GM12878 (cell line): Measurements from ENCODE around the gene NEB. TPM values are rescaled to one million over a fixed set of nuclear protein-coding genes. Genes with fewer than 3 reads are reported as not detected.

ENCODE experiments used
- ATAC-seq: fragments of 200-7000 bp; cut with Tn5 transposase; 3 replicates; pipeline ENCODE4 v1.9.1; 2020; ENCODE audit warnings: mild to moderate bottlenecking, moderate library complexity
- BruUV-seq: library from RNA; stranded (reverse); fragments of 400-500 nt; replicated peaks from 2 replicates; lab custom pipeline; 2021; lab: Mats Ljungman, UMichigan
- CTCF ChIA-PET: fragments of 300-600 bp; sonication (Branson Sonifier 250); formaldehyde crosslinking; extraction: SDS; loops from one replicate; lab custom pipeline; 2021; ENCODE audit warnings: inconsistent platforms; lab: Yijun Ruan, JAX
- POLR2A ChIA-PET: fragments of 350-600 bp; formaldehyde crosslinking; extraction: SDS; loops from one replicate; lab custom pipeline; 2021; ENCODE audit warnings: inconsistent platforms; lab: Charles Lee
- RAD21 ChIA-PET: fragments of 300-600 bp; sonication (Branson Sonifier 250); formaldehyde crosslinking; loops from one replicate; lab custom pipeline; 2023; ENCODE audit warnings: antibody characterized with exemption; ENCODE audit not compliant: unreplicated experiment; lab: Charles Lee
- SMC1A ChIA-PET: fragments of 300-600 bp; sonication (Branson Sonifier 250); formaldehyde crosslinking; loops from one replicate; lab custom pipeline; 2023; ENCODE audit not compliant: unreplicated experiment, uncharacterized antibody; lab: Charles Lee
- DNase-seq: peaks from one replicate; pipeline ENCODE4 v3.0.0-alpha.2; 2011; ENCODE audit warnings: low read depth, low spot score
- FAIRE-seq: peaks from 3 replicates; lab custom pipeline; 2011; peaks lifted over from hg19 to GRCh38; lab: Jason Lieb, UNC
- H2AFZ ChIP-seq: 2 replicates; pipeline ENCODE4 v1.6.0; 2011; ENCODE audit warnings: low read depth, low read length, control low read depth; ENCODE audit not compliant: control insufficient read depth
- H3K27ac ChIP-seq: 2 replicates; pipeline ENCODE4 v1.5.1; 2011; ENCODE audit warnings: control low read depth; ENCODE audit not compliant: control insufficient read depth, insufficient read depth
- H3K27me3 ChIP-seq, 2 experiments: replicated peaks in 1 of 2; 2 replicates each; pipeline versions ENCODE4 v1.6.0 to v1.6.1; 2011; ENCODE audit warnings: low read length in 1 of 2; ENCODE audit not compliant: control insufficient read depth in 2 of 2, insufficient read depth in 2 of 2
- H3K36me3 ChIP-seq, 2 experiments: 2 replicates each; pipeline ENCODE4 v1.5.1; 2011; ENCODE audit warnings: low read length in 1 of 2; ENCODE audit not compliant: control insufficient read depth in 2 of 2, insufficient read depth in 2 of 2
- H3K4me1 ChIP-seq: 2 replicates; pipeline ENCODE4 v1.6.1; 2011; ENCODE audit warnings: mild to moderate bottlenecking, low read length, moderate library complexity, mixed read lengths; ENCODE audit not compliant: control insufficient read depth, insufficient read depth
- H3K4me2 ChIP-seq: 2 replicates; pipeline ENCODE4 v1.6.0; 2011; ENCODE audit warnings: control low read depth; ENCODE audit not compliant: control insufficient read depth, insufficient read depth
- H3K4me3 ChIP-seq: fragments of 200-600 bp; sonication (generic); 2 replicates; pipeline ENCODE4 v1.5.1; 2016
- H3K79me2 ChIP-seq: 2 replicates; pipeline ENCODE4 v1.6.0; 2011; ENCODE audit warnings: low read length; ENCODE audit not compliant: control insufficient read depth, insufficient read depth
- H3K9ac ChIP-seq: 2 replicates; pipeline ENCODE4 v1.8.0; 2011; ENCODE audit warnings: low read length, control low read depth, mixed read lengths; ENCODE audit not compliant: control insufficient read depth, insufficient read depth
- H3K9me3 ChIP-seq: replicated peaks from 3 replicates; pipeline ENCODE4 v1.5.1; 2011; ENCODE audit warnings: mild to moderate bottlenecking, low read length; ENCODE audit not compliant: control insufficient read depth, insufficient read depth
- H4K20me1 ChIP-seq: 2 replicates; pipeline ENCODE4 v1.6.0; 2011; ENCODE audit not compliant: control insufficient read depth, insufficient read depth
- NR2F1 ChIP-seq: fragments of 450-650 bp; conservative IDR thresholded peaks from 2 replicates; pipeline ENCODE4 v1.6.1; 2017; ENCODE audit warnings: mild to moderate bottlenecking
- RBBP5 ChIP-seq: fragments of 200-600 bp; sonication (generic); conservative IDR thresholded peaks from 2 replicates; pipeline ENCODE4 v1.6.1; 2016
- SMAD1 ChIP-seq: fragments of 450-650 bp; IDR thresholded peaks from 2 replicates; pipeline ENCODE4 v1.6.1; 2018; ENCODE audit warnings: mild to moderate bottlenecking, low read depth; ENCODE audit not compliant: partially characterized antibody
- SUPT20H ChIP-seq: IDR thresholded peaks from 2 replicates; pipeline ENCODE4 v1.6.1; 2011; ENCODE audit warnings: low read depth, mild to moderate bottlenecking, low read length, moderate library complexity, borderline replicate concordance; ENCODE audit not compliant: control insufficient read depth
- WGBS: methylation state at CpG from one replicate; pipeline ENCODE4 v1.1.6; 2016; ENCODE audit warnings: low lambda C conversion rate; ENCODE audit not compliant: insufficient replicate concordance, insufficient coverage; ENCODE audit errors: missing lambda C conversion rate; 5-methylcytosine and 5-hydroxymethylcytosine counted together
- in situ Hi-C: fragments of 300-500 bp; cut with MboI; formaldehyde crosslinking; loops from 9 replicates; pipeline ENCODE4 v1.14.3; 2018; ENCODE audit warnings: mixed read lengths
- intact Hi-C: fragments of 100-400 bp; cut with micrococcal nuclease; formaldehyde crosslinking; loops from one replicate; pipeline ENCODE4 v1.14.2; 2022; ENCODE audit not compliant: unreplicated experiment
- polyA plus RNA-seq, 11 experiments: library from polyadenylated mRNA; depleted of rRNA in 4 of 11; unstranded in 6 of 11; stranded (reverse) in 5 of 11; fragments of >200 nt; fragmentation: Nextera tagmentation in 4 of 11; fragmentation: Illumina TruSeq in 1 of 11; extraction: Ambion mirVana in 4 of 11; extraction: Trizol in 1 of 11; gene quantifications; 1 replicate in 1 of 11; 2 replicates in 10 of 11; pipeline versions ENCODE4 v1.2.1 to v1.2.3, GENCODE V29; 2011 to 2016; ENCODE audit warnings: inconsistent platforms in 2 of 11, missing spikeins in 2 of 11, low read depth in 1 of 11
- total RNA-seq, 4 experiments: library from RNA; depleted of rRNA in 3 of 4; stranded (reverse); fragments of >200 nt in 3 of 4; fragmentation: Illumina TruSeq in 1 of 4; extraction: Trizol in 1 of 4; gene quantifications; 2 replicates each; pipeline versions ENCODE4 v1.2.1 to v1.2.3, GENCODE V29; 2013 to 2021
- TF ChIP-seq, protein P1 (sequence below): fragments of 450-650 bp; IDR thresholded peaks from 2 replicates; pipeline ENCODE4 v1.6.1; 2017; ENCODE audit warnings: antibody characterized with exemption, mild to moderate bottlenecking, moderate library complexity
- TF ChIP-seq, protein P2 (sequence below): IDR thresholded peaks from 2 replicates; pipeline ENCODE4 v1.6.1; 2012; ENCODE audit warnings: low read length, inconsistent platforms
- TF ChIP-seq, protein P3 (sequence below): fragments of 450-650 bp; IDR thresholded peaks from 2 replicates; pipeline ENCODE4 v1.6.1; 2016; ENCODE audit warnings: mild to moderate bottlenecking

NEB gene
- total and polyA plus RNA-seq, 10 of the 15 experiments (the other 5 are each of a cell fraction or from before 2014, with no cell fraction given), result 0.04 to 0.77 (median 0.12) TPM

DNA sequence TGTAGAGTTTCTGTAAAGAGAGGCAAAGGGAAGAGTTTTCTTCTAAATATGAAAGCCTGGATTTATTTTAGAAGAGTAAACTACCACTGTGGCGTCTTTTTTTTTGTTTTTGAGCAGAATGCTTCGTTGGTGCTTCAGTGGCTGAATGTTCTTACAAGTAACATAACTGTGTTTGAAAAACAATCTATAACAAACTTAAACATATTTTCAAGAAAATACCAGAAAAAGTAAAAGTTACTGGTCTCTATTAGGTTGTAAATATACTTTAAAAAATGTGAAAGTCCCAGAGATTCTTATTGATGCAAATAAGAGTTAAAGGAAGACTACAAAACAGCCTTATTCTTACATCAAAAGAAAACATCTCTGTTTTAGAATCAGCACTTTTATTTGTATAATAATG lies 76.2 kb downstream of the NEB start:
- Histone ChIP-seq H4K20me1 (no peaks in the 10 kb centered on the region), H3K9ac (no peak overlapping the region), H3K4me1 (no peaks in the 10 kb centered on the region), H3K79me2 (no peaks in the 10 kb centered on the region), H3K9me3 (no peaks in the 10 kb centered on the region), H3K4me3 (no peak overlapping the region), H2AFZ (no peak overlapping the region), H3K36me3 (no peaks in the 10 kb centered on the region), H3K27me3 (no peaks in the 10 kb centered on the region; a peak in 1 of 4 replicates), H3K27ac (no peak overlapping the region), H3K4me2 (no peak overlapping the region)
- in situ Hi-C loops, result no loop called here
- BruUV-seq, result no TSS peak
- POLR2A ChIA-PET, result no interaction called here
- SMC1A ChIA-PET, result interaction anchor here (0.6 kb wide), 1 partner anchor 471 kb away, joined by 3 read pairs; no protein-coding TSS in a partner anchor
- ATAC-seq (no peak), FAIRE-seq (no peak), DNase-seq (no peak)
- whole genome bisulfite sequencing, result 0% methylated on average over 2 of the region's 2 CpGs
- intact Hi-C loops, result no loop called here
- TF ChIP-seq, protein P1, sequence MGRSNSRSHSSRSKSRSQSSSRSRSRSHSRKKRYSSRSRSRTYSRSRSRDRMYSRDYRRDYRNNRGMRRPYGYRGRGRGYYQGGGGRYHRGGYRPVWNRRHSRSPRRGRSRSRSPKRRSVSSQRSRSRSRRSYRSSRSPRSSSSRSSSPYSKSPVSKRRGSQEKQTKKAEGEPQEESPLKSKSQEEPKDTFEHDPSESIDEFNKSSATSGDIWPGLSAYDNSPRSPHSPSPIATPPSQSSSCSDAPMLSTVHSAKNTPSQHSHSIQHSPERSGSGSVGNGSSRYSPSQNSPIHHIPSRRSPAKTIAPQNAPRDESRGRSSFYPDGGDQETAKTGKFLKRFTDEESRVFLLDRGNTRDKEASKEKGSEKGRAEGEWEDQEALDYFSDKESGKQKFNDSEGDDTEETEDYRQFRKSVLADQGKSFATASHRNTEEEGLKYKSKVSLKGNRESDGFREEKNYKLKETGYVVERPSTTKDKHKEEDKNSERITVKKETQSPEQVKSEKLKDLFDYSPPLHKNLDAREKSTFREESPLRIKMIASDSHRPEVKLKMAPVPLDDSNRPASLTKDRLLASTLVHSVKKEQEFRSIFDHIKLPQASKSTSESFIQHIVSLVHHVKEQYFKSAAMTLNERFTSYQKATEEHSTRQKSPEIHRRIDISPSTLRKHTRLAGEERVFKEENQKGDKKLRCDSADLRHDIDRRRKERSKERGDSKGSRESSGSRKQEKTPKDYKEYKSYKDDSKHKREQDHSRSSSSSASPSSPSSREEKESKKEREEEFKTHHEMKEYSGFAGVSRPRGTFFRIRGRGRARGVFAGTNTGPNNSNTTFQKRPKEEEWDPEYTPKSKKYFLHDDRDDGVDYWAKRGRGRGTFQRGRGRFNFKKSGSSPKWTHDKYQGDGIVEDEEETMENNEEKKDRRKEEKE, result no peak
- no peak for TF ChIP-seq RBBP5
- TF ChIP-seq SUPT20H, result no peak
- no peak for TF ChIP-seq SMAD1
- TF ChIP-seq, protein P2, sequence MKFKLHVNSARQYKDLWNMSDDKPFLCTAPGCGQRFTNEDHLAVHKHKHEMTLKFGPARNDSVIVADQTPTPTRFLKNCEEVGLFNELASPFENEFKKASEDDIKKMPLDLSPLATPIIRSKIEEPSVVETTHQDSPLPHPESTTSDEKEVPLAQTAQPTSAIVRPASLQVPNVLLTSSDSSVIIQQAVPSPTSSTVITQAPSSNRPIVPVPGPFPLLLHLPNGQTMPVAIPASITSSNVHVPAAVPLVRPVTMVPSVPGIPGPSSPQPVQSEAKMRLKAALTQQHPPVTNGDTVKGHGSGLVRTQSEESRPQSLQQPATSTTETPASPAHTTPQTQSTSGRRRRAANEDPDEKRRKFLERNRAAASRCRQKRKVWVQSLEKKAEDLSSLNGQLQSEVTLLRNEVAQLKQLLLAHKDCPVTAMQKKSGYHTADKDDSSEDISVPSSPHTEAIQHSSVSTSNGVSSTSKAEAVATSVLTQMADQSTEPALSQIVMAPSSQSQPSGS, result no peak
- TF ChIP-seq, protein P3, sequence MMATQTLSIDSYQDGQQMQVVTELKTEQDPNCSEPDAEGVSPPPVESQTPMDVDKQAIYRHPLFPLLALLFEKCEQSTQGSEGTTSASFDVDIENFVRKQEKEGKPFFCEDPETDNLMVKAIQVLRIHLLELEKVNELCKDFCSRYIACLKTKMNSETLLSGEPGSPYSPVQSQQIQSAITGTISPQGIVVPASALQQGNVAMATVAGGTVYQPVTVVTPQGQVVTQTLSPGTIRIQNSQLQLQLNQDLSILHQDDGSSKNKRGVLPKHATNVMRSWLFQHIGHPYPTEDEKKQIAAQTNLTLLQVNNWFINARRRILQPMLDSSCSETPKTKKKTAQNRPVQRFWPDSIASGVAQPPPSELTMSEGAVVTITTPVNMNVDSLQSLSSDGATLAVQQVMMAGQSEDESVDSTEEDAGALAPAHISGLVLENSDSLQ, result no peak
- TF ChIP-seq NR2F1, result no peak
- RAD21 ChIA-PET, result no interaction called here
- CTCF ChIA-PET, result no interaction called here
